ENCODE results near the gene TNMD. TPM values are rescaled to one million over a fixed set of nuclear protein-coding genes. Genes with fewer than 3 reads are reported as not detected.

TNMD gene
- polyA plus RNA-seq, 4 donors = 0.21 to 0.62 TPM; not detected in 2

DNA sequence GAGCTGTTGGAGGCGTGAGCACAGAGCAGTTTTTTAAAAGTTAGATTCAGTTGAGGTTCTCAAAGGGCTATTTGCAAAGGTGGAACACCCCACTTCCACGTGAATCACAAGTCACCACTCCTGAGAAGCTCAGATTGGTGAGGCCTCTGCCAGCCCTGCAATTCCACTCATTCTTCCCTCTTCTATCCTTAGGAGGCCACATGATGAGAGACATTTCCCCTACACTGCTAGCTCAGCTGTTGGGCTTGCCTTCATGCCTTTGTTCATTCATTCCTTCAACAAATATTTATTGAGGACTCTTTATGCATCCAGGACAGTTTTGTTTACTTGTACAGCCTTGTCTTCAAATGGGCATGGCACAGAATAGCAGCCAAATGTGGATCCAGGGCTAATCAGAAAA, 63.0 kb downstream of the TNMD start:
- WGBS, 3 donors = 56 to 75% (median 74%) methylated on average over 2 of the region's 2 CpGs
- Histone ChIP-seq H3K4me3 (ENCODE audit: low read depth in 1 of 3, low read length in 3 of 3) (no peak overlapping the region), H3K27ac (ENCODE audit: low read depth in 1 of 3, low read length in 2 of 3) (peak overlapping the region in 2 of 3 donors; percentile 86 to 93), H3K4me1 (ENCODE audit: control insufficient read depth in 3 of 3, insufficient read depth in 2 of 3, low read depth in 1 of 3, low read length in 2 of 3) (peaks cover 0 to 52% (median 0%) of the 10 kb centered on the region in 3 donors), H3K9me3 (ENCODE audit: control insufficient read depth in 2 of 2, insufficient read depth in 1 of 2, low read depth in 1 of 2, low read length in 1 of 2) (no peaks in the 10 kb centered on the region), H3K36me3 (ENCODE audit: control insufficient read depth in 3 of 3, insufficient read depth in 2 of 3, low read depth in 1 of 3, low read length in 3 of 3) (no peaks in the 10 kb centered on the region), H3K27me3 (ENCODE audit: control insufficient read depth in 3 of 3, insufficient read depth in 3 of 3, low read length in 3 of 3) (peaks cover 0 to 2% (median 0%) of the 10 kb centered on the region in 3 donors)
- FAIRE-seq = no peak
- no peak for DNase-seq

DNA sequence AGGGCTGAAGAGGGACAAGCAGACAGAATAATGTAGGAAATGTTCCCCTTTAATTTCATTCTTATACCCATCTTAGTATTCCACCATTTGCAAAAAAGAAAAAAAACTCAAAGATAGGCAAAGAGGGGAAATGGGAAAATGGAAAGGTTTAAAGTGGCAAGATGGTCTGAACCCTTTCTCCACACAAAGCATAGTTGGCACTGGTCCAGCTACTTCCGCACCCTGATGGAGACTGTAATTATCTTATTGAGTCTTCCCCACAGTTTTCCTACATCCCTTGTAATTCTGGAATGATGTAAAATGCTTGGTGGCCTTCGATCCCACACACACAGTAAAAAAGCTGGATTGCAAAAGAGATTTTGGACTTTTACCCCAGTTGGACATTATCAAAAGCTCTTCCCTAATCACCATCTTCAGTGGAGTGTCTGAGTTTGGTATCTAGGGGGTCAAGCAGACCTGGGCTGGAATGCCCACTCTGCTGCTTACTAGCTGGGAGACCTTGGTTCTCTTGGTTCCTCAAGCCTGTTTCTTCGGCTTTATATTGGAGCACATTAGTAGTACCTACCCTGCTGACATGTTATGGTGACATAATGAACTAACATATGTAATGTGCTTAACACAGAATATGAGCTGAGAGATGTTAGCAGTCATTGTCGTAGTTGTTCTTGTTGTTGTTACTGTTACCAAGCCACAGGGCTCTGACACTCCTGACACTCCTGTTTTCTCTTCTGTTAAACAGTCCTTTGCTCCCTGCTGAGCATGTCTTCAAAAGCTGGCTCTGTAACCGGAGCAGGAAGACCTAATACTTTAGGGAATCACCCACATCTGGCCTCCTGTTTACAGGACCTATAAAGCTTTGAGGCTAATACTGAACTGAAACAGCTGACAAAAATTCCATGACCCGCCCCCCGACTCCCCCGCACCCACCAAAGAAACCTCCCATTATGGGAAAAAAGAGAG, 64.0 kb downstream of the TNMD start:
- Histone ChIP-seq H3K9me3 (ENCODE audit: control insufficient read depth in 2 of 2, insufficient read depth in 1 of 2, low read depth in 1 of 2, low read length in 1 of 2) (no peaks in the 10 kb centered on the region), H3K27me3 (ENCODE audit: control insufficient read depth in 3 of 3, insufficient read depth in 3 of 3, low read length in 3 of 3) (peaks cover 0 to 2% (median 0%) of the 10 kb centered on the region in 3 donors), H3K4me3 (ENCODE audit: low read depth in 1 of 3, low read length in 3 of 3) (no peak overlapping the region), H3K4me1 (ENCODE audit: control insufficient read depth in 3 of 3, insufficient read depth in 2 of 3, low read depth in 1 of 3, low read length in 2 of 3) (peaks cover 0 to 49% (median 0%) of the 10 kb centered on the region in 3 donors), H3K27ac (ENCODE audit: low read depth in 1 of 3, low read length in 2 of 3) (peak overlapping the region in 2 of 3 donors; percentile 86 to 93), H3K36me3 (ENCODE audit: control insufficient read depth in 3 of 3, insufficient read depth in 2 of 3, low read depth in 1 of 3, low read length in 3 of 3) (no peaks in the 10 kb centered on the region)
- FAIRE-seq (no peak), DNase-seq (peak; percentile 3 to 70)
- WGBS, 3 donors = 55 to 75% (median 68%) methylated on average over 8 of the region's 8 CpGs

Other genes starting within 250 kb of the TNMD start
- under 1 TPM in 2 of 4 donors, not detected in 2; 0.59 to 0.64 TPM for gene PCDH19, start 174.7 kb upstream of the TNMD start, polyA plus RNA-seq
- 100 to 1,000 TPM in 1 of 4 donors, 10 to 100 TPM in 1, 1 to 10 TPM in 2; 8.1 to 139 (median 18.1) TPM for gene TSPAN6, start 51.9 kb downstream of the TNMD start, polyA plus RNA-seq
- gene SRPX2, start 59.3 kb downstream of the TNMD start, polyA plus RNA-seq = 1 to 10 TPM in 2 of 4 donors, under 1 TPM in 1, not detected in 1; 0.54 to 5.5 (median 5.0) TPM
- gene SYTL4, start 147.2 kb downstream of the TNMD start, polyA plus RNA-seq = 1 to 10 TPM; 3.8 to 8.4 (median 5.4) TPM
- 10 to 100 TPM in 2 of 4 donors, 1 to 10 TPM in 2; 4.6 to 18.5 (median 10.2) TPM for gene CSTF2, start 235.5 kb downstream of the TNMD start, polyA plus RNA-seq